ENCODE results near the gene MTF2. TPM values are rescaled to one million over a fixed set of nuclear protein-coding genes. Genes with fewer than 3 reads are reported as not detected.

MTF2 gene
- total RNA-seq, 2 donors from 2014 or later: 85.0 to 103 TPM

- Histone ChIP-seq H3K4me3 (ENCODE audit: low read length) (no peak overlapping the region), H3K27me3 (ENCODE audit: control insufficient read depth, insufficient read depth, low read length, poor library complexity, severe bottlenecking) (no peaks in the 10 kb centered on the region), H3K9ac (ENCODE audit: extremely low read depth, low read length, poor library complexity, severe bottlenecking) (no peak overlapping the region), H3K27ac (ENCODE audit: low read depth, low read length) (no peak overlapping the region), H3K36me3 (ENCODE audit: control insufficient read depth, insufficient read depth, low read length) (peaks cover 46% of the 10 kb centered on the region), H3K4me1 (ENCODE audit: control insufficient read depth, insufficient read depth, low read length) (no peaks in the 10 kb centered on the region), H3K9me3 (ENCODE audit: control insufficient read depth, low read length) (no peaks in the 10 kb centered on the region)
- no peak overlapping the region for H3K4me3 Mint-ChIP-seq
- H3K27ac Mint-ChIP-seq: no peak overlapping the region
- H3K9me3 Mint-ChIP-seq: no peaks in the 10 kb centered on the region
- TF ChIP-seq CTCF (conservative IDR thresholded peaks at IDR 0.05): no peak
- no peaks in the 10 kb centered on the region for H3K4me1 Mint-ChIP-seq
- DNase-seq: no peak
- H3K27me3 Mint-ChIP-seq (ENCODE audit: insufficient read depth): no peaks in the 10 kb centered on the region
- peaks cover 22% of the 10 kb centered on the region for H3K36me3 Mint-ChIP-seq (ENCODE audit: low read depth)
- WGBS, 2 experiments (ENCODE audit: insufficient coverage in 1 of 2, insufficient read length in 1 of 2): 89% methylated on average over 4 of the region's 4 CpGs; no CpG with 5 or more reads in 1 of the 2 experiments
These were observed 64.7 kb downstream of the MTF2 start for GRCh38 chr1:93143769-93144168.

GRCh38 chr1:93148001-93148400, 68.9 kb downstream of the MTF2 start:
- Mint-ChIP-seq H3K4me3 (no peak overlapping the region), H3K27ac (no peak overlapping the region), H3K27me3 (ENCODE audit: insufficient read depth) (no peaks in the 10 kb centered on the region), H3K9me3 (no peaks in the 10 kb centered on the region), H3K36me3 (ENCODE audit: low read depth) (peaks cover 13% of the 10 kb centered on the region), H3K4me1 (no peaks in the 10 kb centered on the region)
- Histone ChIP-seq H3K9me3 (ENCODE audit: control insufficient read depth, low read length) (no peaks in the 10 kb centered on the region), H3K4me1 (ENCODE audit: control insufficient read depth, insufficient read depth, low read length) (no peaks in the 10 kb centered on the region), H3K27ac (ENCODE audit: low read depth, low read length) (no peak overlapping the region), H3K9ac (ENCODE audit: extremely low read depth, low read length, poor library complexity, severe bottlenecking) (no peak overlapping the region), H3K36me3 (ENCODE audit: control insufficient read depth, insufficient read depth, low read length) (peaks cover 43% of the 10 kb centered on the region), H3K27me3 (ENCODE audit: control insufficient read depth, insufficient read depth, low read length, poor library complexity, severe bottlenecking) (no peaks in the 10 kb centered on the region), H3K4me3 (ENCODE audit: low read length) (no peak overlapping the region)
- WGBS, 2 experiments (ENCODE audit: insufficient coverage in 1 of 2, insufficient read length in 1 of 2): 93 to 100% methylated on average over 6 to 7 of the region's 7 CpGs
- no peak for TF ChIP-seq CTCF (conservative IDR thresholded peaks at IDR 0.05)
- no peak for DNase-seq

DNA sequence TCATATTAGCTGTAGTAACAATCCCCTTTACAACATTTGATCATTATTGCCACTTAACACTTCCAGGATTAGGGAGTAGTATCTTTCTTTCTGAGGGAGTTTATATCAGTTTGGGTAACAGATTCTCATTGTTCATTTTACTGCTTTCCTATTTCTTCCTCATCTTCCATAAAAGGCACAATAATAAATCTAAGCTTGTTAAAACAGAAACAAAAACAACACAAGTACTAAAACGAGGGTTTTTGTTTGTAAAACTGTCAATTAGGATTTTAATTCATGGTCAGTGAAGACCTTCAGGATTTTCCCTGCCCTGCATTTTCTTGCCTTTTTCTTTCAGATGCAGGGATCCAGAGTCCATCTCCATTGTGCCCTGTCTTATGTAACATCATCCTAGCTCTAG, 71.6 kb downstream of the MTF2 start:
- no peak overlapping the region for H3K9ac ChIP-seq (ENCODE audit: extremely low read depth, low read length, poor library complexity, severe bottlenecking)
- WGBS, 2 experiments (ENCODE audit: insufficient coverage in 1 of 2, insufficient read length in 1 of 2): 90 to 100% methylated on average over 1 of the region's 1 CpG
- no peaks in the 10 kb centered on the region for H3K27me3 ChIP-seq (ENCODE audit: control insufficient read depth, insufficient read depth, low read length, poor library complexity, severe bottlenecking)
- Mint-ChIP-seq H3K9me3 (no peaks in the 10 kb centered on the region), H3K36me3 (ENCODE audit: low read depth) (peaks cover 14% of the 10 kb centered on the region), H3K27ac (no peak overlapping the region), H3K4me3 (no peak overlapping the region), H3K27me3 (ENCODE audit: insufficient read depth) (no peaks in the 10 kb centered on the region), H3K4me1 (no peaks in the 10 kb centered on the region)
- H3K27ac ChIP-seq (ENCODE audit: low read depth, low read length): no peak overlapping the region
- TF ChIP-seq CTCF (conservative IDR thresholded peaks at IDR 0.05): no peak
- H3K36me3 ChIP-seq (ENCODE audit: control insufficient read depth, insufficient read depth, low read length): peaks cover 64% of the 10 kb centered on the region
- H3K4me1 ChIP-seq (ENCODE audit: control insufficient read depth, insufficient read depth, low read length): no peaks in the 10 kb centered on the region
- DNase-seq: no peak
- no peaks in the 10 kb centered on the region for H3K9me3 ChIP-seq (ENCODE audit: control insufficient read depth, low read length)
- H3K4me3 ChIP-seq (ENCODE audit: low read length): no peak overlapping the region

Measured in endodermal cell (in vitro differentiated cells).